Right ventricle myocardium superior (tissue), 1 donor: ENCODE measurements around the gene FBN2. TPM values are rescaled to one million over a fixed set of nuclear protein-coding genes. Genes with fewer than 3 reads are reported as not detected.

Experiments used
- ATAC-seq: fragments of 200-7000 bp; cut with Tn5 transposase; one replicate; pipeline ENCODE4 v1.9.1; 2020; ENCODE audit warnings: mild to moderate bottlenecking; ENCODE audit not compliant: poor library complexity
- DNase-seq: peaks from one replicate; pipeline ENCODE4 v3.0.0-alpha.2; 2020
- intact Hi-C: fragments of 100-400 bp; cut with DNase I; formaldehyde crosslinking; loops from one replicate; pipeline ENCODE4 v1.11.2; 2022
- total RNA-seq: library from RNA; stranded (reverse); fragmentation: NEBNext Ultra II Directional; extraction: Animal tissue kit (Norgen Biotek cat#: 25700); gene quantifications from one replicate; pipeline ENCODE4 v1.2.1, GENCODE V29; 2021
- donor health status: DM: no; HTN: yes; CAD: no; lungs with severe emphysema.

Gene FBN2
- total RNA-seq, 1 donor from 2014 or later, result 23.5 TPM

DNA sequence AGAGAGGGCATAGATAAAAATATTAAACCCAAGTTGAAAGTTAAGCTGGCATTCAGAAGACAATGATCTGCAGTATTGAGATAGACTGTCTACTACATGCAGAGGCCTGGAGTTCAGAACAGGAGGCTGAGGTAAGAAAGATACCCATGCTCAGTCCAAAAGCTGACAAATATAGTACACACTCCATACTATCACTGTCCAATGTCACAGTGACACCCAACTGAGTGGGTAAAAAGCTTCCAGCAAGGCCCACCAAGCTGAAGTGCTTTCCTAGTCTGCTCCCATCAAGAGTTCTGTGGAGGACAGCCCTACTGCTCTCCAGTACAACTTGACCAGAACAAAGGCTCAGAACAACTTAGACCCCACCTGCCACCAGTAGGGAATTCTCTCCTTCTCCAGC lies 329.6 kb downstream of the FBN2 start:
- intact Hi-C loops, result loop anchor here (10.0 kb wide), 2 partner anchors 334 to 464 kb away; no protein-coding TSS in a partner anchor
- ATAC-seq (peak; percentile 20), DNase-seq (no peak)
